Liver (tissue), 9 donors: ENCODE data around the gene PDE2A. TPM values are rescaled to one million over a fixed set of nuclear protein-coding genes. Genes with fewer than 3 reads are reported as not detected.
A peak's percentile ranks its signal among the peaks of the same experiment; 100 is the strongest.

Experiments
- DNase-seq: peaks from one replicate; pipeline ENCODE4 v3.0.0-alpha.2; 2017; ENCODE audit warnings: low spot score
- H3K27ac ChIP-seq, 2 donors: one replicate each; pipeline ENCODE4 v1.7.0; 2013; ENCODE audit warnings: inconsistent platforms in 2 of 2, low read length in 2 of 2, control low read depth in 1 of 2, low read depth in 1 of 2, mild to moderate bottlenecking in 1 of 2
- H3K27me3 ChIP-seq, 4 donors: one replicate each; pipeline versions ENCODE4 v1.6.1 to v1.7.0; 2013; ENCODE audit warnings: low read length in 3 of 4, inconsistent platforms in 1 of 4, mild to moderate bottlenecking in 1 of 4, moderate library complexity in 1 of 4; ENCODE audit not compliant: control insufficient read depth in 4 of 4, insufficient read depth in 4 of 4
- H3K36me3 ChIP-seq, 4 donors: one replicate each; pipeline versions ENCODE4 v1.6.1 to v1.7.0; 2013; ENCODE audit warnings: low read length in 3 of 4, mild to moderate bottlenecking in 3 of 4, low read depth in 1 of 4, moderate library complexity in 1 of 4; ENCODE audit not compliant: control insufficient read depth in 4 of 4, insufficient read depth in 3 of 4
- H3K4me1 ChIP-seq, 4 donors: one replicate each; pipeline versions ENCODE4 v1.6.1 to v1.7.0; 2013; ENCODE audit warnings: low read length in 3 of 4, mild to moderate bottlenecking in 3 of 4, moderate library complexity in 1 of 4; ENCODE audit not compliant: control insufficient read depth in 4 of 4, insufficient read depth in 4 of 4
- H3K4me3 ChIP-seq, 3 donors: one replicate each; pipeline versions ENCODE4 v1.6.1 to v1.7.0; 2013; ENCODE audit warnings: low read length in 3 of 3, control low read depth in 1 of 3, low read depth in 1 of 3, mild to moderate bottlenecking in 1 of 3
- H3K9ac ChIP-seq, 2 donors: one replicate each; pipeline ENCODE4 v1.7.0; 2013; ENCODE audit warnings: low read length in 2 of 2, mild to moderate bottlenecking in 2 of 2, moderate library complexity in 2 of 2, control low read depth in 1 of 2, low read depth in 1 of 2
- H3K9me3 ChIP-seq, 4 donors: one replicate each; pipeline versions ENCODE4 v1.6.1 to v1.7.0; 2013; ENCODE audit warnings: low read length in 3 of 4; ENCODE audit not compliant: control insufficient read depth in 4 of 4
- ATF3 ChIP-seq: IDR thresholded peaks from 2 replicates; pipeline ENCODE4 v1.6.1; 2016; ENCODE audit warnings: antibody characterized with exemption
- CTCF ChIP-seq: fragments of 150-350 bp; IDR thresholded peaks from 2 replicates; pipeline ENCODE4 v1.5.1; 2017; ENCODE audit warnings: improper control_type of control experiment, low read depth, low read length; ENCODE audit not compliant: missing input control
- EGR1 ChIP-seq, 2 donors: IDR thresholded peaks; 2 replicates each; pipeline ENCODE4 v1.6.1; 2016 to 2018; ENCODE audit warnings: antibody characterized with exemption in 2 of 2, low read depth in 2 of 2
- FOXA1 ChIP-seq: IDR thresholded peaks from 2 replicates; pipeline ENCODE4 v1.6.1; 2016; ENCODE audit warnings: antibody characterized with exemption
- FOXA2 ChIP-seq: IDR thresholded peaks from 2 replicates; pipeline ENCODE4 v1.6.1; 2016; ENCODE audit warnings: antibody characterized with exemption
- GABPA ChIP-seq, 2 donors: IDR thresholded peaks in 1 of 2; conservative IDR thresholded peaks in 1 of 2; 2 replicates each; pipeline ENCODE4 v1.6.1; 2016; ENCODE audit warnings: antibody characterized with exemption in 2 of 2, mild to moderate bottlenecking in 1 of 2, moderate library complexity in 1 of 2
- HNF4A ChIP-seq, 2 donors: conservative IDR thresholded peaks; 2 replicates each; pipeline ENCODE4 v1.6.1; 2016; ENCODE audit warnings: antibody characterized with exemption in 2 of 2, mild to moderate bottlenecking in 2 of 2
- JUND ChIP-seq, 2 donors: IDR thresholded peaks; 2 replicates each; pipeline ENCODE4 v1.6.1; 2016; ENCODE audit warnings: antibody characterized with exemption in 2 of 2
- MAX ChIP-seq: IDR thresholded peaks from 2 replicates; pipeline ENCODE4 v1.6.1; 2016; ENCODE audit warnings: antibody characterized with exemption
- NR2F2 ChIP-seq: IDR thresholded peaks from 2 replicates; pipeline ENCODE4 v1.6.1; 2016; ENCODE audit warnings: antibody characterized with exemption
- RAD21 ChIP-seq, 2 donors: IDR thresholded peaks; 2 replicates each; pipeline ENCODE4 v1.6.1; 2016; ENCODE audit warnings: antibody characterized with exemption in 2 of 2, mild to moderate bottlenecking in 2 of 2
- RXRA ChIP-seq, 2 donors: IDR thresholded peaks; 2 replicates each; pipeline ENCODE4 v1.6.1; 2017 to 2018; ENCODE audit warnings: antibody characterized with exemption in 2 of 2, mild to moderate bottlenecking in 1 of 2
- SP1 ChIP-seq: IDR thresholded peaks from 2 replicates; pipeline ENCODE4 v1.6.1; 2018; ENCODE audit warnings: antibody characterized with exemption, mild to moderate bottlenecking
- YY1 ChIP-seq: IDR thresholded peaks from 2 replicates; pipeline ENCODE4 v1.6.1; 2016; ENCODE audit warnings: antibody characterized with exemption, mild to moderate bottlenecking
- ZBTB33 ChIP-seq: IDR thresholded peaks from 2 replicates; pipeline ENCODE4 v1.6.1; 2016; ENCODE audit warnings: antibody characterized with exemption
- WGBS: extraction: QIAGEN DNeasy Blood & Tissue Kit; methylation state at CpG from one replicate; pipeline ENCODE4 v1.1.7; 2013; 5-methylcytosine and 5-hydroxymethylcytosine counted together
- polyA plus RNA-seq, 2 donors: library from polyadenylated mRNA; stranded (reverse) in 1 of 2; unstranded in 1 of 2; fragments of 200-250 nt in 1 of 2; fragments of >200 nt in 1 of 2; fragmentation: Nextera tagmentation in 1 of 2; extraction: Ambion mirVana in 1 of 2; gene quantifications; one replicate each; pipeline versions ENCODE4 v1.2.1 to v1.2.3, GENCODE V29; 2013 to 2015
- total RNA-seq, 2 donors: library from RNA; depleted of rRNA; stranded (reverse); fragments of >200 nt; gene quantifications; one replicate each; pipeline ENCODE4 v1.2.3, GENCODE V29; 2014
- donor health status: healthy.
- donor health status: healthy.
- donor health status: healthy.
- donor health status: healthy.
- donor health status: healthy.

The PDE2A gene
- total and polyA plus RNA-seq, 4 donors, result 4.3 to 32.8 (median 12.9) TPM

GRCh38 chr11:72719551-72719950 is 45.3 kb upstream of the PDE2A start:
- Histone ChIP-seq H3K4me1 (peaks cover 15 to 54% (median 46%) of the 10 kb centered on the region in 4 donors), H3K9ac (no peak overlapping the region), H3K4me3 (no peak overlapping the region), H3K27ac (peak overlapping the region in 1 of 2 donors; percentile 98), H3K27me3 (no peaks in the 10 kb centered on the region), H3K36me3 (peaks cover 2 to 8% (median 7%) of the 10 kb centered on the region in 4 donors), H3K9me3 (no peaks in the 10 kb centered on the region)
- WGBS, result 76% methylated on average over 4 of the region's 4 CpGs
- TF ChIP-seq EGR1 (IDR thresholded peaks at IDR 0.05; ENCODE audit: low read depth in 2 of 2), result no peak
- no peak for TF ChIP-seq JUND (IDR thresholded peaks at IDR 0.05)
- TF ChIP-seq SP1, result no peak
- no peak for TF ChIP-seq NR2F2
- no peak for TF ChIP-seq FOXA1
- no peak for TF ChIP-seq YY1
- TF ChIP-seq ATF3, result no peak
- no peak for TF ChIP-seq FOXA2
- TF ChIP-seq CTCF, result no peak
- TF ChIP-seq GABPA (IDR thresholded peaks at IDR 0.05 in 1 of 2, conservative IDR thresholded peaks at IDR 0.05 in 1 of 2), result no peak
- no peak for TF ChIP-seq ZBTB33
- TF ChIP-seq MAX, result no peak
- TF ChIP-seq RAD21 (IDR thresholded peaks at IDR 0.05), result no peak
- no peak for DNase-seq

- H3K9ac ChIP-seq, result peak overlapping the region in 1 of 2 donors; percentile 7
- peaks cover 2 to 9% (median 8%) of the 10 kb centered on the region in 4 donors for H3K36me3 ChIP-seq
- no peaks in the 10 kb centered on the region for H3K27me3 ChIP-seq
- H3K9me3 ChIP-seq, result no peaks in the 10 kb centered on the region
- DNase-seq, result no peak
- H3K4me1 ChIP-seq, result peaks cover 15 to 50% (median 44%) of the 10 kb centered on the region in 4 donors
- WGBS, result 22% methylated on average over 2 of the region's 2 CpGs
- H3K4me3 ChIP-seq, result no peak overlapping the region
- TF ChIP-seq MAX (no peak), JUND (IDR thresholded peaks at IDR 0.05) (no peak), RXRA (IDR thresholded peaks at IDR 0.05) (peak; percentile 32 to 47), GABPA (IDR thresholded peaks at IDR 0.05 in 1 of 2, conservative IDR thresholded peaks at IDR 0.05 in 1 of 2) (no peak), HNF4A (conservative IDR thresholded peaks at IDR 0.05) (no peak)
- peak overlapping the region in 1 of 2 donors; percentile 98 for H3K27ac ChIP-seq
These were observed 44.9 kb upstream of the PDE2A start for GRCh38 chr11:72719144-72719543.
